Activated naive CD8-positive, alpha-beta T cell treated with anti-CD3 and anti-CD28 coated beads, Interleukin-2, amount 50 U/mL, for 16 hours (primary cell): ENCODE data around the gene DSTN.

Experiments used
- DNase-seq: peaks from one replicate; pipeline ENCODE4 v3.0.0-alpha.2; 2020; ENCODE audit warnings: low read depth, low spot score

The DSTN gene

DNA sequence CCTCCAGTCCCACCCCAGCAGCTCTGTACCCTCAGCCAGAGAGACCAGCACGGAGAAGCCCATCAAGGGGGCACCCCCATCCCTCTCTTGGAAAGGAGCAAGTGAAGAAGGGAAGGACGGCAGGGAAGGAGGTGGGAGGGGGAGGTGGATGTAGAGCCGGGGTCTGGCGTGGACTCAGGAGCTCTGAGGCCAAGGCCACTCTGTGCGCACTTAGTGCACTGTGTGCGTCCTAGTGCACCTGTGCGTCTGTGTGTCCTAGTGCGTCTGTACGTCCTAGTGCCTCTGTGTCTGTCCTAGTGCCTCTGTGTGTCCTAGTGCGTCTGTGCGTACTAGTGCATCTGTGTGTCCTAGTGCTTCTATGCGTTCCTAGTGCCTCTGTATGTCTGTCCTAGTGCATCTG, 54.2 kb downstream of the DSTN start:
- DNase-seq, result no peak

DNA sequence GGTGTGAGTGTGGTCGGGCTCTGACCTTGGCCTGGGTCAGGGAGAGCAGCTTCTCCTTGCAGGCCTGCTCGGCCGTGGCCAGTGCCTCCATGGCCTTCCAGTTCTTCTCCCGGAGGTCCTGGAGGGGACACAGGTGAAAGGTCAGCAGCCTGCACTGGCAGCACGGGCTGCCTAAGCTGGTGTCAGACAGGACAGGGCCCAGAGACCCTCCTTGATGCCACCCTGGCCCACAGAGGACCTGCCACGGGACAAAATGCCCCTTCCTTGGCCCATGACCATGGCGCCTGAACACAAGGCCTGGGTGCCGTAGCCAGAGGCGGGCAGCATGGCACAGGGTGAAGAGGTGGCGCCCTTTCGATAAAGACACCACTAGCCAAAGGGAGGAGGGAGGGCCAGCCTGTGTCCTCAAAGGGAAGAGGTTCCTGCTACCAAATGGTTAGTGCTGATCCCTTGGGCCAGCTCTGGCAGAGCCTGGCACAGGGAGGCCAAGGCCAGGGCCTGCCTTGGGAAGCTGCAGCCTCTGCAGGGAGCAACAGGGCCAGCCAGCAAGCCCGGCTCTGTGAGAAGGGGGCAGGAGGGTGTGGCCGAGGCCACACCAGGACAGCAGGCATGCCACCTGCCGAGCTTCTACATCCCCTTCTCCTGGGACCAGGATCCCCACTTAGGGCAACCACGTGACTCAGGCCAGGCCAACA, 54.8 kb downstream of the DSTN start:
- DNase-seq, result no peak

DNA sequence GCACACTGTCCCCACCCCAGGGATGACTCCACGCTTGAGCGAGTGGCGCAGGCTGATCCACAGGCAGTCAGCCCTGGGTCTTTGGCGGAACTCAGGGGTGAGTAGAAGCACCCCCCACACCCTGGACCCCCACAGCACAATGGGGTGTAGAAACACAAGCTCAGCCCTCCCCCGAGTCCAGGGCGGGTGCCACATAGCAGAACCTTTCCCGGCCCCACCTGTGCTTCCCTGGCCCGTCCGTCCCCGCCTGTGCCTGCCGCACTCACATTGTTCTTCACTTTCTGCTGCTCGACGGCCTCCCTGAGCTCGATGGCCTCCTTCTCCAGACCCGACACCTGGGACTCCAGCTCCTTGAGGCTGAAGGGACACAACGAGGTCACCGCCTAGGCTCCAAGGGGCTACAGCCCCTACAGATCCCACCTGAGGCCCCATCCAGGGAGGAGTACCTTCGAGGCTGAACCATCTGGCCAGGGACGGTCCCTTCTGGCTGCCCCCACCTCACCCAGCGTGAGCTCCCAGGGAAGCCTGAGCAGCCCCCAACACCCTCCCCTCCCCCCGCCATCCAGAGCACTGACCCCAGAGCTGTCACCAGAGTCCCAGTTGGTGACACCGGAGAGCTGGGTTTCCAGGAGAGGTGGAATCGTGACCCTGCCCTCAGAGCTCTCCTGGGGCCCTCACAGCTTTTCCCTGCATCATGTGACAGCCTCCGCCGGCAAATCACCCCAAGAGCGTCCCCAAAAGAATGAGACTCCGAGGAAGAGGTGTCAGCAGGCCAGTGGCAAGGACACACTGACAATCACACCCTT, 55.6 kb downstream of the DSTN start:
- DNase-seq, result no peak

DNA sequence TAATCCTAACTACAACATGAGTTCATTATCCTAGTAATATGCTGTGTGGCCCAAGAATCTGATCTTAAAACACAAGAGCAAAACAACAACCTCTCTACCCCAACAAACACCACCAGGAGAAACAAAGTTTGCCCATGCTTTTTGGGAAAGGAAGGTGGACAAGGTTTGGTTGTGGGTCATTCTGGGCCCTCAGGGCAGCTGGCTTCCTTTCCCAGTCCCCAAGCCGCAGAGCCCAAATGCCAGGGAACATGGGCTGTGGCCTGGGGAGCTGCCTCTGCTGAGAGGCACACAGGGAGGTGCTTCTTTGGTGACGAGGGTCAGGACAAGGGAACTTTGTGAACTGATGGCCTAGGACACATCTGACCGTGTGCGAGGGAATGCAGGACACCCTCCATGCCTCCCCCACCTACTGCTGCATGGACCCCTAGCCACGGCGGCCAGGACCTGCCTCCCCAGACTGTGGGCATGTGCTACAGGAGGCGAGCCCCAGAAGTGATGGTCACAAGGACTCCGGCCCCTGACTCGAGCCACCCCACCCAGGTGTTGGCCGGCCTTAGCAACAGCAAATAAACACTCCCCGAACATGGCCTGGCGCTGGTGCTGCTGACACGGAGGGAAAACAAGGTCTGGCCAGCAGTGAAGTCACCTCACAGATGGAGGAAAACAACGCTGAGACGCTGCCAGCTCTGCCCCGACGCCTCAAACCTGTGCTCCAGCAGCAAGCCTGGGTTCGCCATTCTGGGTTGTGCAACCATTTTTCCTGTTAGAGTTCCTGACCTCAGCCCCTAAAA, 56.5 kb downstream of the DSTN start:
- DNase-seq, result no peak

DNA sequence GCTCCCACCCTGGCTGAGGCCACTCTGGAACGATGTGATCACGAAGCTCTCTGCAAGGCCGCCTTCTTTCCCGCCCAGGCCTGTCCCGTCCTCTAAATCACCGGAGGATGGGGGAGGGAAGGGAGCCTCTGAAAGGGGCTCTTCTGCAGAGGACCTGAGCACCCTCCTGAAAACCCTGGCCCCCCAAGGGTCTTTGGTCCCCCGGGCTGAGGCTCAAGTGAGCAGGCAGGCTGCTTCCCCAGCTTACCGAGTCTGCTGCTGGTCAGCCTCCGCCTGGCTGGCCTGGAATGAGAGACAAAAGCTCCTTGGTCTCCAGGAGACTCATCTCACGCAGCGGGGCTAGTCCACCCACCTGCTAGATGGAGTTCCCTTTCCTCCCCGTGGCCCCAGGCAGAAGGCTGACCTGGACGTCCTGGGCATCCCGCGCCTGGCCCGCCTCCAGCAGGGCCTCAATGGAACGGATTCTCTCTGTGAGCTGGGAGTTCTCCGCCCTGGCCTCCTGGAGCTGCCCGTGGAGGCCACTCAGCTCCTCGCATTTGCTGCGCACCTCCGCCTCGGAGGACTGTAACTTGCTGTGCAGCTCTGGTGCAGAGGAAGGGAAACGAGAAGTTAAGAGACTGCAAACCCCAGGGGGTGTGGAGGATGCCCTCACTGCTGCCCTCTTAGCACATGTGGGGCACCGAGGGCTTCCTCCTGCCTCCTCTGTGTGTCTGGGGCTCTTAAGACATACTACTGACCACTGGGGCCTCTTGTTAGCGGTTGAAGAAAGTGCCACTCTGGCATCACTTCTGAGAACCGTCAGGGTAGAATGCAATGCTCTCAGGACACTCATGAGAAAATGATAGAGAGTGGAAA, 57.5 kb downstream of the DSTN start:
- DNase-seq, result no peak

DNA sequence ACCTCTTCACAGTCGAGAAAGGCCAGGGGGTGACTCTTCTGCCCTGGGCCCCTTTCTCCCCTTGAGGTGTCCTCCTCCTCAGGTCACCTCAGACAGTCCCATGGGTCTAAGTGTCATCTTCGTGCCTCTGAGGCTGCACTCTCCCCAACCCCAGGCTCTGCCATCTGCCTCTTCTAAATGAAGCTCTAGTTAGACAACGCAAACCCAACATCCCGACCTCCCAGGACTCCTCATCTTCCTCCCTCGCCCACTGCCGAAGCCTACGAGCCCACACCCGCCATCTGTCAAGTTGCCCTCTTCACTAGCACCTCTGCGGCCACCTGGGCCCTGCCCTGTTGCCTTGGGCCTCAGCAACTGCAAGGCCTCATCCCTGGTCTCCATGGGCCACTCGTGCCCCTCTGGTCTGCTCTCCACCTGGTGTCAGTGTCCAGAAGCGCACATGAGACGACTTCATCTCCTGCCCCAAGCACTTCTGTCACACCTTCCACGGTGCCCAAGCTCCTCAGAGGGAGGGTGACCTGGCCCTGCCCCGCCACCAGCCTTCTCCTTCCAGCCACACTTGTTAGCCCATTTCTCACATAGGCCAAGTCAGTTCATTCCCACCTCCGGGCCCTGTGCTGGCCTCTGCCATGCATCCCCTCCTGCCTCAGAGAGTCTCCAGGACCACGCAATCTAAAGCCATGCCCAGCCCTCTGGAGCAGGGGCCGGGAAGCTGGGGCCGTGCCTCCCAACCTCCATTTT, 58.4 kb downstream of the DSTN start:
- no peak for DNase-seq

DNA sequence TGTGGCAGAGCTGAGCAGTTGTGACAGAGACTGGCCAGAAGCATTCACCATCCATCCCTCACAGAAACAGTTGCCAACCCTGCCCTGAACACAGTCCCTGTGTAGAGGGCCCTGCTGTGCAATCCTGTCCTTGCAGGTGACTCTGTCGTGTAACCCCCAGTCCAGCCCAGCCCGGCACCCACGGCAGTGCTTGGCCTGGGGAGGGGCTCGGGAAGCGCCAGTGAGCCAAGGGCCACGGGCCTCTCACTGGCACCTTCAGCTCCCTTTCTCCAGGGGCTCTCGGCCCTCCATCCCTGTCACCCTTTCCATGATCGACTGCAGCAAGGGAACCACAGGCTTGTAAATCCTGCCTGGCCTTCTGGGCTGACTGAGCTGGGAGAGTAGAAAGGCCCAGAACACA, 59.1 kb downstream of the DSTN start:
- no peak for DNase-seq

DNA sequence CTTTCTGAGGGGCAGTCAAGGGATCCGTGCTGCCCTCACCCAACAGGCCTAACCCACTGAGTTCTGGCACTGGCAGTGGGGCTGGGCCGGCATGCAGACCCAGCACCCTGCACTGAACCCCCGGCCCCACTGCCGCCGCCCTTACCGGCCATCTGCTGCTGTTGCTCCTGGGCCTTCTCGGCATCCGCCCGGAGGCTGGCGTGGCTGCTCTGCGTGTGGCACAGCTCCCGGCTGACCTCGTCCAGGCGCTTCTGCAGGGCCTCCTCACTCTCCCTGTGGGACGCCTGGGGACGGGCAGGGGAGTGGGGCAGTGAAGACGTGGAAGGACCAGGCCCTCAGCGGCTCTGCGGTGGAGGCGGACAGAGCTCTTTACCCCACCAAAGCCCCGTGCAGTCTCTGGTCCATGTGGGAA, 59.8 kb downstream of the DSTN start:
- no peak for DNase-seq

DNA sequence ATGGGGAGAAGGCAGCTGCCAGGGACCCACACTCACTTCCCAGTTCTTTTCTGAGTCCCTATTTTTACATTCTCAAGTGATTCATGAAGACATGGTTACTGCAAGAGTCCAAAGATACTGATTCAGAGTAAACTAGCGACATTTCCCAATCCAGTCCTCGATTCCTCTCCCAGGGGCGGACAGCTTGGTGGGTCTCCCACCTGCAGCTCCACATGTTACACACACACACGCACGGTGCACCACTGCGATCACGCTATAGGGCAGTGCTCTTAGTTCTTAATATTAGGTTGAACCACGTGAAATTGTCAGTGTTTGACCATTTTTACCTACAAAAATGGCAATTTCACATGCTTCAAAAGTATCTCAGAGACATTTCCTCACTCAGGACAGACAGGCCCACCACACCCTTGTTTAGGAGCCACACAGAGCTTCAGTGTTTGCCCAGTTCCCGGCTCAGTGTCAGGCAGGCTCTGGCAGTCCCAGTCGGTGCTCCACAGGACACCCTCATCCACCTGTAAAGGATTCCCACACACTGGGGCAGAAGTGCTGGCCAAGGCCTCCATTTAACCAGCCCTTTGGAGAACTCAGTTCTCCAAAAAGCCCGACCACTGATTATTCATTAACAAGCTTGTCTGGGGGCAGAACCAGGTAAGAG, 60.4 kb downstream of the DSTN start:
- DNase-seq, result no peak

DNA sequence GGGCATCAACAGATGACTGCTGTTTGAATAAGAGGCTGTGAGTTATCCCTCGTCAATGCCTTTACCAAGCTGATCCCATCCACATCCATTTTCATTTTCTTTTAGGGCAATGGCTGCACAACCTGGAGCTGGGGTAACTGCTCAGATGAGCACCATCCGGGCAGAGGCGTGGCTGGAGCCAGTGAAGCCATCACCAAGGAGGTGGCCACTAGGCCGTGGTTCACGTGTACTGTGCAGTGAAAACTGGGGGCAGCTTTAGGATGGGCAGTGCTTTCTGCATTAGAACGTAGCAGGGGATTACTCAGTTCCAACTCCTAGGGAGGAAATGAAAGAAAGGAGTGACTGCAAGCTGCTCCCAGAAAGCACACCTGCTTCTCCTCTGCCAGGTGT, 60.9 kb downstream of the DSTN start:
- DNase-seq, result no peak

DNA sequence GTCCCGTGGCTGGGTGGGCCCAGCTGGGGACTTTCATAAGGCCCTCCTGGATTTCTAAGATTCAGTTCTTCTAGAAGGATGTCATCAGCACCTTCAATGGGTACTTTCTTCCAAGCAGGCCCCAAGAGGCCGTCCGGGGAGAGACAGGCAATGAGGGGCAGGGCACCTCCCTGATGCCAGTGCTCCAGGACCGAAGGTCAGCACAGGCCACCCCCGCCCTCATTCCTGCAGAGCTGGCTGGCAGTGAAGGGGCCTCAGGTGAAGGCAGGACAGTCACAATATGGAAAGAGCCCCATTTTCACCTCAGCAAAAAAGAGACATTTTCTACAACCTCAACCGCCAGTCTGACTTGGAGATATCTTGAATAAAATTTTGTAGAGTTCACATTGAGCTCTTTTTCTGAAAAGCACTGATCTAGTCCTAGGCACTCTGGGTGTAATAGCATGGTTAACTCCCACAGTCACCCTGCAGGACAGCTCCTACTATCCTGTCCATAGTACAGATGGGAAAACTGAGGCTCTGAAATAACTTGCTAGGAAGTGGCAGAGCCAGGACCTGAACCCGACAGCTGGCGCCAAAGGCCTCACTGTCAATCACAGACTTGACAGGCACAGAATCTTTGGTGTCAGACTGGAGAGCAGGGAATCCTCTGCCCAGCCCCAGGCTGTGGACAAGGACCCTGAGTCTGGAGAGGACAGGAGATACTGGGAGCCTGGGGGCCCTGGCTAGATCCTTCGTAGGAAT, 61.9 kb downstream of the DSTN start:
- no peak for DNase-seq

DNA sequence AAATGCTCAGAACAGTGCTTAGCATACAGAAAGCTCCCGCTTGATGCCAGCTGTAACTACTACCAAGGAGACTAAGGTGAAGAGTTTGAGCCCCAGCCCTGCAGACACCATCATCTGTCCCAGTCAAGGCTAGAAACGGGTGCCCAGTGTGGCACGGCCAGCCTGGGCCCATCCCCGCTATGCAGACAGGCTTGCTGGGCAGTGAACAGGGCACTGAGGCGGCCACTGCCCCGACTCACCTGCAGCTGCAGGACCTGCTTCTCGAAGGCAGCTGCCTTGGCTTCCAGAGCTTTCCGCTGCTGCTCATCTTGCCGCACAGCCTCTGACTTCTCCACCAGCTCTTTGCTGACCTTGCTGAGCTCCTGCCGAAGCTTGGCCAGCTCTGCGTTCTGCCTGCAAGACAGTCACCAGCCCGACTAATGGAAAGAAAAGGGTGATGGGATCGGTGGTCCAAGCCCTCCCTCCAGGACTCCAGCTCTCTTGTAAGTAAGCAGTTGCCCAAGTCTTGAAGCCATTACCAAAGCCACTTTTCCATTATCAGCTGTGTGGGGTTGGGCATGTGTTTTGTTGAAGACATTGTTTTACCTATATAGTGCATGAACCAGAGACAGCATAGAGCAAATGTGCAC, 63.5 kb downstream of the DSTN start:
- DNase-seq, result no peak

DNA sequence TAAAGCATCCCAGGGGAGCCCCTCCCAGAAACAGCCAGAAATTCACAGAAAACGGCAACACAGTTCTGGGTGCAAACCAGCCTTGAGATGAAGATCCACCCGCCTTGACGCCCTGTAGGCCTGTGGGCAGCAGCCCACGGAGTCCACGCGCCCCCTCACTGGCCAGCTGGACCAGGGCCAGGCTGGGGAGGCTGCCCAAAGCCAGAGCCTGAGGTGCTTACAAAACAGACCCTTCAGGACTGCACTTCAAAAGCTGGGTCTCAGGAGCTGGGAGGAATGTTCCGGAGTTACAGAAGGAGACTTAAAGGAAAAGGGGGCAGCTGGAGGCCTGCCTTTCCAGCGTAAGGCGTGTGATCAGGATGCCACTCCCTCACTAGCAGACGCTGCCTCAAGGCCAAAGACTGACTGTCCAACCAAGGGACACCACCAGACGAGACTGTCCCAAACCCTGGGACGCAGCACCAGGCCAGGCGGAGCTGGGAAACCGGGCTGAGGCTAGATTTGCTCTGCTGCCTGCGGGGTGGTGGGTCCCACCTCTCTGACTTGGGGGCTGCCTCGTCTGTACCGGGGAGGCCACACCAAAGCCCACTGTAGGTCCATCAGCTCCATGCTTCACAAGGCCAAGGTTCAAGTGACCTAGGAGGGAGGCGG, 64.1 kb downstream of the DSTN start:
- no peak for DNase-seq

DNA sequence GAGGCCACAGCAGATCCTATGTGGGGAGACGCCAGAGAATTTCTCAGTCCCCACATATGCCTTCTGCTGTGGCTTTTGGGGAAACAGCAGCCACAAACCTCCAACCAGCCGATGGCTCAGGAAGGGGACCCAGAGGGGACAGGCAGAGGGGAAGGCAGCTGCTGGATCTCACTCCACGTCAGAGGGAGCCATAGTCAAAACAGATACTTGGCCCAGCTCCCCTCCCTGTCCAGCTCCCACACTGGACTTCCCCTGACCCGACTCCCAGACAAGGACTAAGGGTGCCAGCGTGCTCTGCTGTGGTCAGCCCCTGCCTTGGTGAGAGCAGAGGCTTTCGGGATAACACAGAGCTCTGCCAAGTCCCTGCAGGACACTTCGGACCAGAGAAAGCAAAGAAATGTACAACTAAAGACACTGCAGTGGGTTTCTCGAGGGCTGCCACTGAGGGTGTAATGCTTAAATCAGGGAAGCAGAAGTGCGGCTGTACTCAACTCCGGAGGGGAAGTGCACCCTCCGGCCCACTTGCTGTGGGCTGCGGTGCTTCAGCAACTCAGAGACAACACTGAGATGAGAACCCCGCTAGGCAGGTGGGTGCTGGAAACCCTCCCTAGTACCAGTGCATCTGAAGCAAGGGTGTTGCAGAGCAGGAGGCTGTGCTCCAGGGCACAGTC, 64.9 kb downstream of the DSTN start:
- no peak for DNase-seq

DNA sequence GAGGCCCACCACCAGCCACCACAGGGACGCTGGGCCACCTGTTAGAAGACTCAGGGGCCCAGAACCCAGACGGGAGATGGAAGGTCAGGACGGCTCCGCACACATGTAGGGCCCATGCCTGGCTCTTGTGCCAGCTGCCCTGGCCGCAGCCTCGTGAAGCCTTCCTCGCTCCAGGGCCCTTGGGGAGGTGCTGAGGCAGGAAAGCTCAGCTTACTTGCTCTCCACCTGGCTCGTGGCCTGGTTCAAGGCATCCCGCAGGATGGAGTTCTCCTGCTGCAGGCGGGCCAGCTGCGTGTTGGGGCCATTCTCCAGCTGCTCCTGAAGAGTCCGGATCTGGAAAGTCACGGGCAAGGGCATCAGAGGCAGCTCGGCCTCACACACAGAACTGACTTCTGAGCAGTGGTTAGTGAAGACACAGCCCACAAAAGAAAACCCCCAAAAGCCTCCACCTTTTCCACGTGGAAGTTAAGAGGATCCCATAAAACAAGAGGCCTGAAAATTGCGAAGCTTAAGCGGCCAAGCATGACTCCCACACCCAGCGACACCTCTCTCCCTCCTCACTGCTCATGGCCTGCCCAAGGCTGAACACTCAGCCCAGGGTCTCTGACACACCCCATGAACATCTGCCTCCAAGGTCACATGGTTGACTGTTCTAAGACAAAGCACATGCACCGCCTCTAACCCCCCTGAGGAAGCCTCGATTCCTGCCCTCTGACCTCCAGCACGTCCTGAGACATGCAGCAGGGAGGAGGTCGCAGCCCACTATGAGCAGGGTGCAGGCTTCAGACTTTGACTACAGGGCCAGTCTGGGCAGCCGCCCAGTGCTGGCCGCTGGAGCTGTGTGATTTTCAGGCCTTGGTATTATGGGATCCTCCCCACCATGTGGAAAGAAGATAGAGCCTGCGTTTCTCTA, 65.7 kb downstream of the DSTN start:
- DNase-seq, result no peak

DNA sequence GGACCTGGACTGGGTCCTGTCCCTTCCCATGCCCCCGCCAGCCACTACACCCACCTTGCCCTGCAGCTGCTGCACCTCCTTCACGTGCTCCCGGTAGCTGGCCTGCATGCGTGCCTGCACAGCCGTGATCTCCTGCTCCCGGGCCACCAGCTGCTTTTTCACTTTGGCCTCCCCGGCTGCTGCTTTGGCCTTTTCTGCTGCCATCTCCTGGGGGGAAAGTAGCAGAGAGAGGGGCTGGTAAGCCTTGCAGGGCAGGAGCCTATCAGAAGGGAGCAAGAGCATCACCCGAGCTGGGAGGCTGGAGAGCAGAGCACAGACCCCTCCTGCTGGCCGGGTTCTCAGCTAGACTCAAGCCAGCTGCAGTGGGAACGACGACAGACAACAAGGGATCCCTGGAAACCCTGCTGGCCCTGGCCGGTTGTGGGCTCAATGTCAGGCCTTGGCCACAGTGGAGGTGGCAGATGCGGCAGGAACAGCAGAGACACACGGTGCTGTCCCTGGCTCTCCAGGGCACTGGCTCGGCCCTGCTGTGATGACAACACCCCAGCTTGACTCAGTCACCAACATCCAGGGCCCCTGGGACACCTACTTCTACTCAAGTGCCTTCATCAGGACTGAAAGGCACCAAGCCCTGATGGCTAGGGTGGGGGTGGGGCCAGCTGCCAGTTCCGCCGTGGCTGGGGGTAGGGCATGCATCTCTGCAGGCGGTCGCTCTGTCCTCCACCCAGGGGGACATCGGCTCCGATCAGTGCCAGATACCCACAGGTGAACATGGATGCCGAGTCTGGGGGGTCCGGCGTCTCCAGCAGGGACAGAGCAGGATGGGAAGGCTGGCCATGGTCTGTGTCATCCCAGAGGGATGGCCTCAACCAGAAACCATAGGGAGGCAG, 66.9 kb downstream of the DSTN start:
- no peak for DNase-seq
